SH-SY5Y (cell line): Measurements from ENCODE around the gene TPT1.

Source experiments
- GATA2 ChIP-seq: IDR thresholded peaks from 2 replicates; pipeline ENCODE4 v1.6.1; 2011; ENCODE audit warnings: mild to moderate bottlenecking, low read depth, low read length
- GATA3 ChIP-seq: IDR thresholded peaks from 2 replicates; pipeline ENCODE4 v1.6.1; 2011; ENCODE audit warnings: low read depth, mild to moderate bottlenecking, low read length, moderate library complexity

DNA sequence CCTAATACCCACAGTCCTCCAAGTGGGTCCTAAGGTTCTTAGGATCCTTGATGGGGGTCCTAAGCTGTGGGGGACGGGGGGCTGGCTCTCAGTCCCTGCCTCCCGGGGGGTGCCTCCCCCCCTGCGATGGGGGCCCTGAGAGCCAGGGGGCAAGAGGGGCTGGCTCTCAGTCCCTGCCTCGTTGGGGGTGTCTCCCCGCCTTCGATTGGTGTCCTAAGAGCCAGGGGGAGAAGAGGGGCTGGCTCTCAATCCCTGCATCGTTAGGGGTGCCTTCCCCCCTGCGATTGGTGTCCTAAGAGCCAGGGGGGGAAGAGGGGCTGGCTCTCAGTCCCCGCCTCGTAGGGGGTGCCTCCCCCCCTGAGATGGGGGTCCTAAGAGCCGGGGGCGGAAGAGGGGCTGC is 40.2 kb upstream of the TPT1 start:
- no peak for TF ChIP-seq GATA3
- TF ChIP-seq GATA2, result no peak
